ENCODE measurements around the gene ARHGAP9.

GRCh38 chr12:57513266-57513665 is 33.6 kb upstream of the ARHGAP9 start:
- TF ChIP-seq EP300 (IDR thresholded peaks at IDR 0.05) (no peak), CTCF (IDR thresholded peaks at IDR 0.05) (no peak), POLR2A (IDR thresholded peaks at IDR 0.05) (no peak)

All from stomach (tissue), 4 donors.